Loucy (cell line): Measurements from ENCODE around the gene CD52.

Experiments
- EZH2phosphoT487 ChIP-seq: fragments of 200-600 bp; IDR thresholded peaks from 2 replicates; pipeline ENCODE4 v1.6.1; 2018; ENCODE audit warnings: antibody characterized with exemption, mild to moderate bottlenecking, moderate library complexity, borderline replicate concordance
- TF ChIP-seq, protein P1 (sequence below): fragments of 200-600 bp; sonication (generic); conservative IDR thresholded peaks from 2 replicates; pipeline ENCODE4 v1.5.1; 2014; ENCODE audit warnings: mild to moderate bottlenecking, antibody characterized with exemption, low read length

DNA sequence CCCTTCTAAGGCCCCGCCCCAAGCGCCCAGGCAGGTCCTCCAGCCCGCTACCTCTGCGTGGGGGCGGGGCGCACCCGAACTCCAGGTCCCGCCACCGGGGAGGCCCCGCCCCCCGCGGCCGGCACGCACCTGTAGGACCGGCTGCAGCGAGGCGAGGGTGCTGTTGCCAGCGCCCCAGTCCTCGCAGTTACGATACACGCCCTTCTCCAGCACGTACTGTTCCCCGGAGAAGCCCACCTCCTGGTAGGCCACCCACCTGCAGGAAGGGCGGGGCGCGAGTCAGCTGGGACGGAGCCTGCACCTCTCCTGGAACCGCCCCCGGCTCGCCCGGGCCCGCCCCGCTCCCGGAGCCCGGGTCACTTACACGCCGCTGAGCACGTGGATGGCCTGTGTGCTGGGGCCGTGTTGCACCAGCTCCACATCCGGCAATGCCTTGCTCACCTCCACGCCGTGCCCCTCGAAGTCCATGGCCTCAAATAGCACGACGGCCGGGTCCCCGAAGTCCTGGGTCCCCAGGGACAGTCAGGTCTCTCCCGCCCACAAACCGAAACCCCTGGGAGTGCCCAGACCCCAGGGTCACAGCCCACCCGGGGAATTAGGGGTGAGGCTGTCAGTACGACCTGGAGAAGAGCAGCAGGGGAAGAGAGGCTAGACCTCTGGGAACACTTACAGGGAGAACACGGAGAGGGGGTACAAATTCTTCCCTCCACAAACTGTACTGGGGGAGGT lies 18.9 kb downstream of the CD52 start:
- TF ChIP-seq, protein P1, sequence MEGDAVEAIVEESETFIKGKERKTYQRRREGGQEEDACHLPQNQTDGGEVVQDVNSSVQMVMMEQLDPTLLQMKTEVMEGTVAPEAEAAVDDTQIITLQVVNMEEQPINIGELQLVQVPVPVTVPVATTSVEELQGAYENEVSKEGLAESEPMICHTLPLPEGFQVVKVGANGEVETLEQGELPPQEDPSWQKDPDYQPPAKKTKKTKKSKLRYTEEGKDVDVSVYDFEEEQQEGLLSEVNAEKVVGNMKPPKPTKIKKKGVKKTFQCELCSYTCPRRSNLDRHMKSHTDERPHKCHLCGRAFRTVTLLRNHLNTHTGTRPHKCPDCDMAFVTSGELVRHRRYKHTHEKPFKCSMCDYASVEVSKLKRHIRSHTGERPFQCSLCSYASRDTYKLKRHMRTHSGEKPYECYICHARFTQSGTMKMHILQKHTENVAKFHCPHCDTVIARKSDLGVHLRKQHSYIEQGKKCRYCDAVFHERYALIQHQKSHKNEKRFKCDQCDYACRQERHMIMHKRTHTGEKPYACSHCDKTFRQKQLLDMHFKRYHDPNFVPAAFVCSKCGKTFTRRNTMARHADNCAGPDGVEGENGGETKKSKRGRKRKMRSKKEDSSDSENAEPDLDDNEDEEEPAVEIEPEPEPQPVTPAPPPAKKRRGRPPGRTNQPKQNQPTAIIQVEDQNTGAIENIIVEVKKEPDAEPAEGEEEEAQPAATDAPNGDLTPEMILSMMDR: no peak
- no peak for TF ChIP-seq EZH2phosphoT487
